WERI-Rb-1 (cell line): ENCODE data around the gene MAP7D3.

Experiments used
- DNase-seq: peaks from one replicate; pipeline ENCODE4 v3.0.0-alpha.2; 2020
- H3K27ac ChIP-seq: fragments of 250-450 bp; sonication (Bioruptor Pico); 2 replicates; pipeline ENCODE4 v1.5.1; 2020; ENCODE audit warnings: mild to moderate bottlenecking, moderate library complexity
- H3K27me3 ChIP-seq: fragments of 250-450 bp; sonication (Bioruptor Pico); 2 replicates; pipeline ENCODE4 v1.5.1; 2021; ENCODE audit warnings: mild to moderate bottlenecking, low read depth, moderate library complexity; ENCODE audit not compliant: insufficient read depth, severe bottlenecking
- H3K36me3 ChIP-seq: fragments of 250-450 bp; sonication (Bioruptor Pico); 2 replicates; pipeline ENCODE4 v1.5.1; 2020; ENCODE audit warnings: mild to moderate bottlenecking, moderate library complexity
- H3K4me3 ChIP-seq: 2 replicates; pipeline ENCODE4 v1.5.1; 2011; ENCODE audit warnings: low read depth, mild to moderate bottlenecking, control low read depth, low read length
- H3K9me3 ChIP-seq: fragments of 250-450 bp; sonication (Bioruptor Pico); 2 replicates; pipeline ENCODE4 v1.5.1; 2021; ENCODE audit warnings: mild to moderate bottlenecking, moderate library complexity; ENCODE audit not compliant: severe bottlenecking
- TF ChIP-seq, protein P1 (sequence below): IDR thresholded peaks from 2 replicates; pipeline ENCODE4 v1.5.1; 2011; ENCODE audit warnings: low read depth, mild to moderate bottlenecking, control low read depth, inconsistent platforms, low read length

Gene MAP7D3

DNA sequence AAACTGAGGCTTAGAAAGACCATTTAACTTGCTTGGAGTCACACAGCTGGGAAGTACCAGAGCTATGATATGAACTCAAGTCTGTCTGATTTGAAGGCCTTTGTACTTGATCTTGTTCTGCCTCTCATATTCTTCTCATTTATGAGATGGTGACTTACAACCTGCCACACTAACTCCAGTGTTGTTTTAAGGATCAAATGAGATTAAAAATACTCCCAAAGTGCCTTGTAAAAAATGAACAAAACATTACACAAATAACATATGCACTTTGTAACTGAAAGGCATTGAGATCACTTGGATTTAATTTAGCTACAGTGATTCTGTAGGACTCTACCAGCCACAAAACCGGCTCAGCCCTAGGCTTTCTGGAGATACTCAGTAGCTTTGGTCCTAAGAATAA lies 15.6 kb upstream of the MAP7D3 start:
- Histone ChIP-seq H3K27me3 (peaks cover 21% of the 10 kb centered on the region), H3K27ac (no peak overlapping the region), H3K36me3 (no peaks in the 10 kb centered on the region), H3K4me3 (no peak overlapping the region), H3K9me3 (no peaks in the 10 kb centered on the region)
- TF ChIP-seq, protein P1, sequence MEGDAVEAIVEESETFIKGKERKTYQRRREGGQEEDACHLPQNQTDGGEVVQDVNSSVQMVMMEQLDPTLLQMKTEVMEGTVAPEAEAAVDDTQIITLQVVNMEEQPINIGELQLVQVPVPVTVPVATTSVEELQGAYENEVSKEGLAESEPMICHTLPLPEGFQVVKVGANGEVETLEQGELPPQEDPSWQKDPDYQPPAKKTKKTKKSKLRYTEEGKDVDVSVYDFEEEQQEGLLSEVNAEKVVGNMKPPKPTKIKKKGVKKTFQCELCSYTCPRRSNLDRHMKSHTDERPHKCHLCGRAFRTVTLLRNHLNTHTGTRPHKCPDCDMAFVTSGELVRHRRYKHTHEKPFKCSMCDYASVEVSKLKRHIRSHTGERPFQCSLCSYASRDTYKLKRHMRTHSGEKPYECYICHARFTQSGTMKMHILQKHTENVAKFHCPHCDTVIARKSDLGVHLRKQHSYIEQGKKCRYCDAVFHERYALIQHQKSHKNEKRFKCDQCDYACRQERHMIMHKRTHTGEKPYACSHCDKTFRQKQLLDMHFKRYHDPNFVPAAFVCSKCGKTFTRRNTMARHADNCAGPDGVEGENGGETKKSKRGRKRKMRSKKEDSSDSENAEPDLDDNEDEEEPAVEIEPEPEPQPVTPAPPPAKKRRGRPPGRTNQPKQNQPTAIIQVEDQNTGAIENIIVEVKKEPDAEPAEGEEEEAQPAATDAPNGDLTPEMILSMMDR = no peak
- DNase-seq = no peak

DNA sequence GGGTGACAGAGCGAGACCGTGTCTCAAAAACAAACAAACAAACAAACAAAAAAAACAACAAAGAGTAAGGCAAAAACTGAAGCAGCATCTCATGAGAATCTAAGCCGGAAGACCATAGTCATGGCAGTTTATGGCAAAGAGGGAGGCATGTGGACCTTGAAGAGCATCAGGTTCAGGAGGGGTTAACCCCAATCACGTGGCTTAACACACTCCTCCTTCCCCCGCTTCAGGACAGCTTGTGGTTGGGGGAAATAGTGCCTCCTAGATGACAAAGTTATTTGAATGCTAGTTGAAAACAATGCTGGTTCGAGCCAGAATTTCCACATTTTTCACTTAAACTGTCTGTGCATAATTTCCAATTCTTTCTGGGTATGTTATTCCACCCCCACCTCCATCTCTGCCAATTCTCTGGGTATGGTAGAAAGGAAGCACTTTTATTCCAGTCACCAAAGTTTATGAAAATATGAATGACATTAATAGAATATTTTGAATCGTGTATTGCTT lies 11.7 kb upstream of the MAP7D3 start:
- Histone ChIP-seq H3K36me3 (no peaks in the 10 kb centered on the region), H3K9me3 (no peaks in the 10 kb centered on the region), H3K27ac (no peak overlapping the region), H3K4me3 (no peak overlapping the region), H3K27me3 (peaks cover 44% of the 10 kb centered on the region)
- TF ChIP-seq, protein P1 = no peak
- DNase-seq = no peak

DNA sequence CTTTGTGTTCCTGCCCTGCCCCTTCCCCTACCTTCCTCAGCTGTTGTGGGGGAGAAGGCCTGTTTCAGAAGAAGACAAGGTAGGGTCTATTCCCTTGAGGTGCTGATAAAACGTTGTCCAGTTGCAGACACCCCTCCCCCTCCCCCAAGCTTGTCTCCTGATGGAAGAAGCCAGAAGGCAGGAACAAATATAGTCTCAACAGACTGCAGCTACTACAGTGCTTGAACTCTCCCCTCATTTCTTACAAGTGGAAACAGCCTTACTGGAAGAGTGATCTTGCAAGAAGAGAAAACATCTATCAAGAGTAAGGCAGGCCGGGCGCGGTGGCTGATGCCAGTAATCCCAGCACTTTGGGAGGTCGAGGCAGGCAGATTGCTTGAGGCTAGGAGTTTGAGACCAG lies 11.0 kb upstream of the MAP7D3 start:
- Histone ChIP-seq H3K9me3 (no peaks in the 10 kb centered on the region), H3K27ac (no peak overlapping the region), H3K4me3 (no peak overlapping the region), H3K36me3 (no peaks in the 10 kb centered on the region), H3K27me3 (peaks cover 47% of the 10 kb centered on the region)
- DNase-seq = no peak
- TF ChIP-seq, protein P1 = no peak

DNA sequence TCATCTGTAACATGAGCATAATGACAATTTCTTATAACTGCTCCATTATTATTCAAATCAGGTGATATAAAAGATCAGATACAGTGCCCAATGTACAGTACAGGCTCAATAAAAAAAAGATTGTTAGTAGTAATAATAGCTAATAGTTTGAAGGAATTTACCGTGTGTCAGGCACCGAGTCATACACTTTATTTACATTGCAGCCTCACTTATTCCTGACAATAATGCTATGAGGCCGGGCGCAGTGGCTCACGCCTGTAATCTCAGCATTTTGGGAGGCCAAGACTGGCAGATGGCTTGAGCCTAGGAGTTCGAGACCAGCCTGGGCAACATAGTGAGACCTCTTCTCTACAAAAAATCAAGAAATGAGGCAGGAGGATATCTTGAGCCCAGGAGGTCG lies 10.1 kb upstream of the MAP7D3 start:
- Histone ChIP-seq H3K27me3 (peaks cover 50% of the 10 kb centered on the region), H3K36me3 (no peaks in the 10 kb centered on the region), H3K9me3 (no peaks in the 10 kb centered on the region), H3K27ac (no peak overlapping the region), H3K4me3 (no peak overlapping the region)
- TF ChIP-seq, protein P1 = no peak
- DNase-seq = no peak

DNA sequence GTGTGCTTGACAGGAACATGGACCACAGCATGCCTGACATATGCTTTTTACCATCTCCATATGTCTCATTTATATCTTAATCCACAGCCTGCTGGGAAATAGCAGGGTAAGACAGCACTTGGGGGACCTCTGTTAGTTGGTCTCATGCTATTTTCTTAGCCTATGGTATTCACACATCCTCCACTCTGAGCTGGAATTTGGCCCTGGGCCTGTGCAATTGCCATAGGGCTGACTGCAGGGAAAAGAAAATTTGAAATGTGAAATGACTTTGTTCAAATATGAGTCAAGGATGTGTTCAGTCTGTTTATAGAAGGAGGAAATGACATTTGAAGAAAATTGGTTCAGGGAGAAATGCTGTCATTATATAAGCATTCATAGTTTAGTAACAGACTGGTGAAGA lies 9.6 kb upstream of the MAP7D3 start:
- Histone ChIP-seq H3K27me3 (peaks cover 55% of the 10 kb centered on the region), H3K27ac (no peak overlapping the region), H3K9me3 (no peaks in the 10 kb centered on the region), H3K4me3 (no peak overlapping the region), H3K36me3 (no peaks in the 10 kb centered on the region)
- TF ChIP-seq, protein P1 = no peak
- DNase-seq = no peak

DNA sequence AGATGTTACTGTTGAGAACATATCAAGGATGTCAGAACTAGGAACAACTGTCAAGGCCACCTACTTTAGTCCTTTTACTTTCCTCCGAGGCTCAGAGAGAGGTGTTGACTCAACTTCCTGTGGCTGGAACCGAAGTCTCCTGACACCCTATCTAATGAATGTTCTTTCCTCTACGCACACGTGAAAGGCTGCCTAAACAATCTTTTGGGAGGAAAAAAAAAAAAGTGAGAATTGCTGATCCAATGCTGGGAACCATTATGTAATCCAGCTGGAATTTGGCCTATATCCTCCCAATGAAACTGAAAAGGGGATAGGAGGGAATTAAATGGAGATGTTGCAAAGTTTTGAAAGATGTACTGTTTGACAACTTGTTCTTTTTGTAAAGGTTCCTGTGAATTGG lies 8.3 kb upstream of the MAP7D3 start:
- Histone ChIP-seq H3K9me3 (no peaks in the 10 kb centered on the region), H3K4me3 (no peak overlapping the region), H3K36me3 (no peaks in the 10 kb centered on the region), H3K27ac (no peak overlapping the region), H3K27me3 (peaks cover 60% of the 10 kb centered on the region)
- TF ChIP-seq, protein P1 = no peak
- DNase-seq = no peak
